ENCODE results near the gene AMZ2. TPM values are rescaled to one million over a fixed set of nuclear protein-coding genes. Genes with fewer than 3 reads are reported as not detected.
"Not testable (repeated sequence)": the region's sequence is repeated elsewhere in the genome, so short reads cannot be mapped to it uniquely, and the experiment has no call there.

AMZ2 gene
- total RNA-seq, 1 experiment from 2014 or later, result 59.6 TPM

DNA sequence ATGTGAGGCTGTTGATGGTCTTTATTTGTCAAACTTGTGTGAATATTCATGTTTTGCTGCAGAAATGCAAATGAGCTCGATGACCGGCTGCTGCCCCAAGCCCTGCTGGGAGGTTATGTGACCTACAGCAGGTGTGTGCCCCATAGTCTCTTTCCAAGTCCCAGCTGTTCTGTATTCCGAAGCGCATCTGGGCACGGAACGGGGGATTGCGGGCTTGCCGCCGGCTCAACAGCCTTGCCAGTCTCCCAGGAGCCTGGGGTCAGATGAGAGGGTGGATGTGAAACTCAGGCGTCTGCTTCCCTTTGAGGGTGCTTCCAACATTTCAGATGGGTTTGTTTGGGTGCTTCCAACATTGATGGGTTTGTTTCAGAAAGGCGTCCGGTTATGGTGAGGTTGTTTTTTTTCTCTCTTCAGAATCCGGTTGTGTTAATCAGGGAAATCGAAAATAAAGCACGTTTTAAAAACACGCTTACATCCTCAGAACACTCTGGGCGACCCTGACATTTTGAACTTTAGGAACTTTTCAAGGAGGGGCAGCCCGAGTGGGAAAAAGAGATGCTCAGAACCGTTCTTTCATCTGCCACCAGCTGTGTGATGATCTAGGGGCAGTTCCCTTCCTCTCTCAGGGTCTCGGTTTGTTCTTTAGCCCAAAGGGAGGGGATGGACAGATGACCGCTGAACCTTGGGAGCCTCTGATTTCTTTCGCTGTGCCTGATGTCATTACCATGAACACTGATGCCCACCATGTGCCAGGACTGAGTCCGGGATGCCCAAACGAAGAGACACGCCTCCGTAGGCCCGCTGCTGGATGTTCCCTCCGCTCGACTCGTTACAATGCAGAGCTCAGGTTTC lies 47.8 kb upstream of the AMZ2 start:
- POLR2A ChIA-PET, result no interaction called here
- Histone ChIP-seq H3K4me1 (ENCODE audit: control insufficient read depth, insufficient read depth, low read length) (peaks cover 2% of the 10 kb centered on the region; the same call in 1 of the 2 replicates), H3K27ac (ENCODE audit: low read length) (no peak overlapping the region), H3K27me3 (ENCODE audit: control insufficient read depth, insufficient read depth, low read length) (peaks cover 3% of the 10 kb centered on the region; the same call in 1 of the 2 replicates), H3K9me3 (ENCODE audit: control insufficient read depth, insufficient read depth, low read depth, low read length) (no peaks in the 10 kb centered on the region), H3K4me3 (ENCODE audit: low read depth in 2 of 2, low read length in 2 of 2) (peak overlapping the region; percentile 9 to 40; a peak in 3 of 4 replicates), H3K36me3 (ENCODE audit: control insufficient read depth, insufficient read depth, low read length) (no peaks in the 10 kb centered on the region)
- no peak for TF ChIP-seq POLR2AphosphoS5 (IDR thresholded peaks at IDR 0.05; ENCODE audit: low read depth, low read length)
- no peak for TF ChIP-seq SIN3A (IDR thresholded peaks at IDR 0.05; ENCODE audit: borderline replicate concordance, insufficient read depth, low read depth, low read length)
- TF ChIP-seq CTCF (IDR thresholded peaks at IDR 0.05), result no peak
- no peak for TF ChIP-seq TCF7L2 (IDR thresholded peaks at IDR 0.05; ENCODE audit: low read depth, low read length)
- no peak for TF ChIP-seq REST (IDR thresholded peaks at IDR 0.05; ENCODE audit: insufficient read depth in 1 of 2, low read depth in 2 of 2, low read length in 1 of 2)
- in situ Hi-C loops (cut with HindIII; ENCODE audit: low pct_unique_long_range_greater_than_20kb, low sequenced_read_pairs) (no loop called here), intact Hi-C loops (cut with micrococcal nuclease; ENCODE audit: unreplicated experiment) (no loop called here)
- ATAC-seq (no peak; the same call in 1 of the 2 replicates), DNase-seq (ENCODE audit: low read depth, low spot score) (no peak)
- no TSS peak for BruUV-seq (replicated peaks)
- CTCF ChIA-PET, result interaction anchor here (0.6 to 2.1 kb wide), 2 partner anchors 27 to 28 kb away, joined by 4 to 7 read pairs; no protein-coding TSS in a partner anchor

DNA sequence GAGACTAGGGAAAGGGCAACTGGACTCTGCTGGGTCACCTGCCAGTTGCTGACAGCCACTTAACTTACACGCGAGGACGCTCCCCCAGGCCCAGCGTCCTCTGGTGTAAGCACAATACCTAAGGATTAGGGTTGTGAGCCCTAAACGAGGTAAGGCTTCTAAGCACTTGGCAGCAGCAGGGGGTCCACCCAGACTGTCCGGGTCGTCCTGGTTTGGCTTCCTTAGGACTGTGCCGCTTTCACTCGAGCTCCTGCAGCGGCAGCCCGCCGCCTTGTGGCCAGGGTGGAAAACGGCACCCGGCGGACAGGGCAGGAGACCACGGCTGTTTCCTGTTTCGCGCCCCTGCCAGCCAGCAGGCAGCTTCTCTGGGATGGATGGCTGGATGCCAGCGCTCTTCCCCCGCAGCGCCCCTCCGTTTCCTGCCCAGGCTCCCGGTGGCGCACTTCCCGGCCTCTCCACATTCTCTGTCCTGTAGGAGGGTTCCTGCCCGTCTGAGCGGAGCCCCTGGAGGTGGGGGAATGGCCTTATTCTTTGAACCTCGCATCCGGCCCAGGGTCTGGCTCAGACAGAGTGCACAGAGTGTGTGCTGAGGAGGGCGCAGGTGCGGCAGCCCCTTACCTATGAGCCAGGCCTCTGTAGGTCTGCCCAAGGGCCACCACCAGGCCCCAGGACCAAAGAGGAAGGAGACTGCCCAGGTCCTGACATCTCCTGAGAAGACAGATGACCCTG lies 47.0 kb upstream of the AMZ2 start:
- H3K9me3 ChIP-seq (ENCODE audit: control insufficient read depth, insufficient read depth, low read depth, low read length), result no peaks in the 10 kb centered on the region
- peaks cover 3% of the 10 kb centered on the region; the same call in 1 of the 2 replicates for H3K27me3 ChIP-seq (ENCODE audit: control insufficient read depth, insufficient read depth, low read length)
- POLR2A ChIA-PET, result no interaction called here
- in situ Hi-C loops (cut with HindIII; ENCODE audit: low pct_unique_long_range_greater_than_20kb, low sequenced_read_pairs), result no loop called here
- TF ChIP-seq CTCF (IDR thresholded peaks at IDR 0.05) (peak; percentile 88), TCF7L2 (IDR thresholded peaks at IDR 0.05; ENCODE audit: low read depth, low read length) (no peak)
- DNase-seq (ENCODE audit: low read depth, low spot score) (peak; percentile 30), ATAC-seq (peak; percentile 70)
- no TSS peak for BruUV-seq (replicated peaks)
- no peak overlapping the region for H3K27ac ChIP-seq (ENCODE audit: low read length)
- intact Hi-C loops (cut with micrococcal nuclease; ENCODE audit: unreplicated experiment), result no loop called here
- H3K36me3 ChIP-seq (ENCODE audit: control insufficient read depth, insufficient read depth, low read length), result no peaks in the 10 kb centered on the region
- H3K4me3 ChIP-seq (ENCODE audit: low read depth in 2 of 2, low read length in 2 of 2), result peak overlapping the region; percentile 9 to 40; a peak in 3 of 4 replicates
- CTCF ChIA-PET, result interaction anchor here (0.5 to 2.1 kb wide), 4 partner anchors 28 to 1008 kb away, joined by 3 to 7 read pairs (median 4); no protein-coding TSS in a partner anchor
- peaks cover 2% of the 10 kb centered on the region; the same call in 1 of the 2 replicates for H3K4me1 ChIP-seq (ENCODE audit: control insufficient read depth, insufficient read depth, low read length)

DNA sequence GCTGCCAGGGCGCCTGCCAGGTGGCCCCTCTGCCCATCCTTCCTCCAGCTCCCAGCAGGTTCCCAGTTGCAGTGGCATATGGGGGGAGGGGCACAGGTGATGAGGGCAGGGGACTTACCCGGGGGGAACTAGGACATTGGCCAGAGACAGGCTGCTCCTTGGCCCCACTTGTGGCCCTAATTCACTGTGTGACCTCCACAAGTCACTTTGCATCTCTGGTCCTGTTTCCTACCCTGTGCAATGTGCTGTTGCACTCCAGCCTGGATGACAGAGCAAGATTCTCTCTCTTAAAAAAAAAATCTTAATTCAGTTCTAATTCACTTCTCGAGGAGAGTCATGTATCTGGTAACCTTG lies 46.4 kb upstream of the AMZ2 start:
- intact Hi-C loops (cut with micrococcal nuclease; ENCODE audit: unreplicated experiment); H3K4me1 ChIP-seq (ENCODE audit: control insufficient read depth, insufficient read depth, low read length); BruUV-seq (replicated peaks); ATAC-seq; H3K27me3 ChIP-seq (ENCODE audit: control insufficient read depth, insufficient read depth, low read length); POLR2A ChIA-PET; H3K4me3 ChIP-seq (ENCODE audit: low read depth in 2 of 2, low read length in 2 of 2); H3K9me3 ChIP-seq (ENCODE audit: control insufficient read depth, insufficient read depth, low read depth, low read length); H3K36me3 ChIP-seq (ENCODE audit: control insufficient read depth, insufficient read depth, low read length); DNase-seq (ENCODE audit: low read depth, low spot score); in situ Hi-C loops (cut with HindIII; ENCODE audit: low pct_unique_long_range_greater_than_20kb, low sequenced_read_pairs); H3K27ac ChIP-seq (ENCODE audit: low read length): not testable (repeated sequence)
- CTCF ChIA-PET, result interaction anchor here (0.5 to 0.6 kb wide), 2 partner anchors 193 to 1008 kb away, joined by 3 read pairs; no protein-coding TSS in a partner anchor

GRCh38 chr17:68202321-68202720 lies 45.5 kb upstream of the AMZ2 start:
- H3K36me3 ChIP-seq (ENCODE audit: control insufficient read depth, insufficient read depth, low read length); CTCF ChIA-PET; in situ Hi-C loops (cut with HindIII; ENCODE audit: low pct_unique_long_range_greater_than_20kb, low sequenced_read_pairs); intact Hi-C loops (cut with micrococcal nuclease; ENCODE audit: unreplicated experiment); H3K27ac ChIP-seq (ENCODE audit: low read length); H3K4me3 ChIP-seq (ENCODE audit: low read depth in 2 of 2, low read length in 2 of 2); H3K9me3 ChIP-seq (ENCODE audit: control insufficient read depth, insufficient read depth, low read depth, low read length); BruUV-seq (replicated peaks); ATAC-seq; DNase-seq (ENCODE audit: low read depth, low spot score); H3K27me3 ChIP-seq (ENCODE audit: control insufficient read depth, insufficient read depth, low read length); H3K4me1 ChIP-seq (ENCODE audit: control insufficient read depth, insufficient read depth, low read length); POLR2A ChIA-PET: not testable (repeated sequence)
